Kidney capillary endothelial cell (primary cell): ENCODE measurements around the gene CCDC142.

Source experiments
- DNase-seq: peaks from one replicate; pipeline ENCODE4 v3.0.0-alpha.2; 2018; ENCODE audit warnings: low spot score

The CCDC142 gene

DNA sequence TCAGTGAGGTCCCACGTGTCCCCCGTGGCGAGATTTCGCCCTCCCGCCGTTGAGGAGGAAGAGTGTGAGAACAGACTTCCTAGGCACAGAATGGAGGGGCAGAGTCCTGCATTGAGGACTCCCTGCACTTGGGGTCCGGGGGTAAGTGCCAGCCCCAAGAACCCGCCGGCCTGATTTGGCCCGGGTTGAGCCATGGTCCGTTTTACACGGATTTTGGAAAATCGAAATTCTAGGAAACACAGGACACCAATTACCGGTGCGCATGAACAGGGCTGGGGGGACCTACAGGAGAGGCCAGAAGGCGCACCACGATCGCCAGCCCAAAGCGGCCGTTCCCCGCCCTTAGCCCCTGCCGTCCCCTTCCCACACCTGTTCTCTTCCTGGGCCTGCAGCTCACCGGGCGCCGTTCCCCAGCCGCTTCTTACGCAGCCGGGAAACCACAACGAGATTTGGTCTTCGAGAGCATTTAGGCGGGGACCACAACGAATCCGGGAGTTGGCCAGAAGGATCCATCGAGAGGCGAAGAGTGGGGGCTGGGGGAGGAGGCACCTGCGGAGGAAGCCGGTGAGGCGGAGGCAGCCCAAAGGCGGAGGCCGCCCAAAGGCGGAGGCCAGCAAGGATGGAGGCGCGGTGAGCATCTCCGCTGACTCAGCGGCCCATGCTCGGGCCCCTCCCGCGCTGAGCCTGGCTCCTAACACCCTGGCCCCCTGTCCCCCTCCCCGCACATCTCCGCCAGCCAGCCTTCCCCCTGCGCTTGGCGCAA, 31.0 kb upstream of the CCDC142 start:
- DNase-seq, result no peak

DNA sequence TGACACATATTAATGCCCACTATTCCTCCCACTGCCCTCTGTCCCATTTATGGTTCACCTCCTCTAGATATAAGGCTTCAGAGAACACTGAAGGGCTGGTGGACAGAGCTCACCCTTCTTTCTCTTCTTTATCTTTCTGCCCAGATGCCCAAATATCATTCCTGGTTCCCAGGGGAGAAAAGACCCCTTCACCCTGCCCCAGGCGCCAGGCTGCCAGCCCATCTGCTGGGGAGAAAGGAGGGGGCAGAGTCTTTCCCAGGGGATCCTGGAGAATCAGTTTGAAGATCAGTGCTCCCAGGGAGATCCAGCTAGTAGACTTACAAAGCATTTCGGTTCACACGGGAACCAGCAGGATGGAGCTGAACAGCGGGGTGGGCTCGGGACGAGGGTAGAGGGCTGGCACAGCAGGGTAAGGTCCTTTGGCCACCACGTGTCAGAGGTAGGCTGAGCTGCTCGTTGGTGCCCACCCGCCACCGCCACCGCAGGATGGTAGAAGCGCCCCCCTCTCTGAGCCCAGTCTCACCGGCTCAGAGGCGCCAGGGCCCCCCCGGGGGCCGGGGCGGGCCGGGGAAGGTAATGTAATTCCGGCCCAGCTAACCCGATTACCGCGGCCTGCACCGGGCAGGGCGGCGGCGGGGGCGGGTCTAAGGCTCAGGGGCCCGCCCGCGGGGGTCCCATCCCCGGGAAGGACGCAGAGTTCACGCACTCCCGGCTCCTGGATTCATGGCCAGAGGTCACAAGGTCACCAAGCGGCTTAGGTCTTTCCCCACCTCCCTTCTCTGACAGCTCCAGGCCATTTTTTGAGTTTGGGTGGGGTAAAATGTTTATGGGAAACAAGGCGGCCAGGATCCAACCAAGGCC, 30.2 kb upstream of the CCDC142 start:
- no peak for DNase-seq

DNA sequence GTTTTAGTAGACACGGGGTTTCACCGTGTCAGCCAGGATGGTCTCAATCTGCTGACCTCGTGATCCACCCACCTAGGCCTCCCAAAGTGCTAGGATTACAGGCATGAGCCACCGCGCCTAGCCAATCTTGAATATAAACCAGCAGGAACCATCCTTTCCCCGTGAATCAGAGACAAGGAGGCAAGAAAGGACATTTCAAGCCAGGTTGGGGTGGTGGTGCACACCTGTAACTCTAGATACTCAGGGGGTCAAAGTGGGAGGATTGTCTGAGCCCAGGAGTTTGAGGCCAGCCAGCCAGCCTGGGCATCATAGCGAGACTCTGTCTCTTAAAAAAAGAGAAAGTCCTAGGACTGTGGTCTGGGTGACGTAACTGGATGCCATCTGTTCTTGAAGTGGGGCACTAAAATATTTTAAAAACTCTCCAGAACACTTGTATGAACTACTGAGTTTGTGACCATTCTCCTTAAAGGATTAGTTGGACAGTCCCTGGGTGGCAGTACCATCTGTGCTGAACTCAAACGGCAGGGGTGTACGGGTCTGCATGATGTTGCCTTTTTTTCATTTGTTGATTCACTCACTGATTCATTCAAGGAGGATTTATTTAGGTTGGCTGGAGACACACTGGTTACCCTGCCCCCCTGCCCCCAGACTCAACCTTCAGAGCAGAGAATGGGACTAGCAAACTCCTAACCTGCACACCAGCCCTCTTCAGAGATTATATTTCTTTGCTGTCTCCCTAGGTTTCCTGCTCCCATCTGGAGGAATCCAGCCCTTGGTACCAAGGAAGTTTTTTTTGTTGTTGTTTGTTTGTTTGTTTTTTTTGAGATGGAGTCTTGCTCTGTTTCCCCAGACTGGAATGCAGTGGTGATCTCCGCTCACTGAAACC, 28.5 kb upstream of the CCDC142 start:
- no peak for DNase-seq

DNA sequence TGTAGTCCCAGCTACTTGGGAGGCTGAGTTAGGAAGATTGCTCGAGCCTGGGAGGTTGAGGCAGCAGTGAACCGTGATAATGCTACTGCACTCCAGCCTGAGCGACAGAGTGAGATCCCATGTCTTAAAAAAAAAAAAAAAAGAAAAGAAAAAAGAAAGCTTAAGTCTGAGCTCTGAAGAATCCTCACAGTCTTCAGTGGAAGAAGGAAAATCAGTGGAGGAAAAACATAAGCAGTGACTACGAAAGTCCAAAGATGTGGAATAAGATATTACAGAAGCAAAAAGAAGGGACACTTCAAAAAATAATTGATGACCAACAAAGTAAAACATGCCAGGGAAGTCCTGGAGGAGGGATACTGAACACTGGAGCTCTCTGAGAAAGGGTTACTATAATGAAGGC, 27.5 kb upstream of the CCDC142 start:
- no peak for DNase-seq

DNA sequence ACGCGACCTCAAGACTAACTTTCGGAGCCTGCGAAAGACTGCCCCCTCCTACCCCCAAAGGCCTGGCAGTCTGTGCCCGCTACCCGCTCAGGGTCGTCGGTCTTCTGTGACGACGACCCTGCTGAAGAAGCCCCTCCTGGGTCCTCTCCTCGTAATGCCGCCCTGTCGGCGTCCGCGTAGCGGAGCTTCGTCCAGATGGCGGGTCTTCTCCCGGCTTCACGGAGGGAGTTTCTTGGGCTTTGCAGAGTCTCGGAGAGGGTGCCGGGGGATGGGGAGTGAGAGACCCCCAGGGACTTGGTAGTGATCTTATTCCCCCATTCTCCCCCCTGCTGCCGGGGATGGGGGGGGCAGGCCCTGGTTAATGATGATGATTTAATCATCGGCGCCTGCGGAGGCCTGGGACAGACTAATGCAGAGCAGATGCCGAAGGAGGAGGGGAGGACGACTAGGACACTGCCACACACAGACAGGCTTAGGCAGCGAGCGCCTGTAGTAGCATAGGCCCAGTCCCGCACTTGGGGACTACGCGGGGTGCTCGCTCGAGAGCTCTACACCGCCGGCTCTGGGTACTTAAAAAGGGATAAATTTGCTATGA, 25.2 kb upstream of the CCDC142 start:
- DNase-seq, result no peak

GRCh38 chr2:74507145-74507925, 24.5 kb upstream of the CCDC142 start, which contains the start of gene PCGF1:
Gene PCGF1 (minus strand): TSS chr2:74507695. CDS start chr2:74507668, 27 bp downstream.
- peak; percentile 95 for DNase-seq

- DNase-seq, result no peak
These were observed 22.8 kb upstream of the CCDC142 start for GRCh38 chr2:74505448-74506246.

DNA sequence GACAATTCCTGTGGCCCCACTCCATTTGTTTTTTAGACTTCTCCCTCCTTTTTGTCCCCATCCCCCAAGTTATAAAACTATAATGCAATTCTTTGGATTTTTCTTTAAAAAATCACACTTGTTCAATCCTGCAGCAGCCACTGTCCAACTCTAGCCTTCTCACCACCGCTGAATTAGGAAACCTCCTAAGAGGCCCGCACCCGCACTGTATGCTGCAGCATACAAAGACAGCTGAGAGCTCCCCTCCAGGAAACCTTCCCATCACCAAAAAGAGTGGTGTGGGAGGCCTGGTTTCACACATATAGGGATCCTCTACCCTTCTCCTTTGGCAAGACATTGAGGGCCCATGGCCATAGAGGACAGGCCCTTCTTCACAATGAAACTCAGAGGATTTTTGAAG, 21.8 kb upstream of the CCDC142 start:
- no peak for DNase-seq

DNA sequence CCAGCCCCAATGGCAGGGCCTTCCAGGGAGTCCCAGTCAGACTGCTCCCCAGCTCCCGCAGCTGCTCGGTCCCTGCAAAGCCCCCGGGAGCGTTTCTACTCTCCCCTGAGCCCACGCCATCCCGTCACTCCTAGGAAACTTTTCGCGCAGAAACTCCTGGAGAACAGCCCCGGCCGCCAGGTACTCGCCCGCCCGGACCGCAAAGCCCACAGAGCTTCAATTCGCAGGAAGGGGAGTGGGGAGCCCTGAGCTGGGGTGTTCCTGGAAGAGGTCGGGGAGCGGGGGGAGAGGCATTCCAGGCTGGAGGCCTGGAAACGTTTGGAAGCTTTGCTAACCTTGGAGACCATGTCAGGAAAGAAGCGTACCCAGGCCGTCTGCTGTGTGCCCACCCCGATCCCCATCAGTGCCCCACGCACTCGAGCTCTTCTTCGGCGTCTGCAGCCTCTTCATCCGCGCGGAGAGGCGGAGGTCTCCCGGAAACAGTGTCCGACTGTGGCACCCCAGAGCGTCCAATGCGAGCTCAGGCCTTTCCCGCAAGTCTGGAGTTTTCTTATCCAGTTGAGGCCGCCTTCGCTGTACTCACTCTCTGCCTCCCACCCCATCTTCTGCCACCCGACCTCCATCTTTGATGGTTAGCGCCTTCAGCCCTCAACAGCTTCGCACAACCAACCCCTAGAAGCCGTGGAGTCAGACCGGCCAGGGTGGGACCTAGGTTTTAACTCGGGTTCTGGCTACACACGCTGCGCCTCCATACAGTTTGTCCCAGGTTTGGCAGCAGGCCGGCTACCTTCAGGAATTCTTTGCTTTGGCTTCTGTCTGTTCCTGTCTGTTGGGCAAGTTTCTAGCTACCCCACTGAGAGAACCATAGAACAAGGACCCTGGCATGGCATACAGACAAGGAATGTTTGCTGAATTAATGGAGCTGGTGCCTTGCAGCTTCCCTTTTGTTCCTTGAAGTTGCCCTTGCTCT, 21.0 kb upstream of the CCDC142 start:
- DNase-seq, result no peak

GRCh38 chr2:74502720-74503505, 20.1 kb upstream of the CCDC142 start:
- DNase-seq, result peak; percentile 88

GRCh38 chr2:74502147-74502719, 19.4 kb upstream of the CCDC142 start:
- no peak for DNase-seq

GRCh38 chr2:74501335-74502071, 18.7 kb upstream of the CCDC142 start:
- no peak for DNase-seq

DNA sequence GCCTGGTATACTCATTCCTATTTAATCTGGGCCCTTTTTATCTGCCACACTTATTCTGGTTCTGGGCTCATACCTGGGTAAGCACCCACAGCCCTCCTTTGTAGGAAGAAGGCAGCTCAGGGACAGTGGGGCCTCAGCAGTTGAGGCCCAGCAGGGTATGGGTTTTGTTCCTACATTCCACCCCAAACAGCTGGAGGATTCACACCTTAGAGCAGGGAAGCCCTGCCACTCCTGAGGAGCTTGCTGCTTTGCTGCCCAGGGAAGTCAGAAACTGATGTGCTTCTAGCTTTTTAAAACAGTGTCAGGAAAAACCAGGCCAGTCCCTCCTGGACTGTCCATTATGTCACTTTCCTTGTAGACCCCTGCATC, 17.8 kb upstream of the CCDC142 start:
- no peak for DNase-seq

DNA sequence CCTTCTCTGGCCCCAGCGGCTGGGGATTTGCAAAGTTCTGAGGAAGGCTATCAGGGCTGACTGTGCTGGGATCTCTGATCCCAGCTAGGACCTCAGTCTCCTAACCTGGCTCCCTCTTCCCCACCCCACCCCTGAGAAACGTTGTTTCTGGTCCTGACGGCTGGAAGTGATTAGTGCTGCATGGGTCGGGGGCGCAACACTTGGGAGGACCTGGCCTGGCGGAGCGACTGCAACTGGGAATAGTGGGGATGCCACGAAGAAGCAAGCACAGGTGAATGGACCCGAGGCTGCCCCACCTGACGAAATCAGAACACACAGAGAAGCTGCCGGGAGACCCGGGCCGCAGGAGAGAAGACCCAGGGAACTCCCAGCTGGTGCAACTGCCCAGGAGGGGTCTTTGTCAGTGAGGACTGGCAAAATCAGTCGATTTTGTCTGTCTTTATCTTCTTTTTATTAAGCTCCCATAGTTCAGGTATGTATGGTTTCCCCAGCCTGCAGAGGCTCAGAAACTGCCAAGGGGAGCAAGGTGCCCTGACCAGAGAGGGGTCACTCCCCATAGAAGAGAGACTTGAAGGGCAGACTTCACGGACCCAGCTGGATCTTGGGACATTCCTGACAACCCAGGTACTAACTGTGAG, 17.3 kb upstream of the CCDC142 start:
- no peak for DNase-seq

GRCh38 chr2:74499267-74499939, 16.6 kb upstream of the CCDC142 start, which contains the start of gene LBX2:
Gene LBX2 (minus strand): TSS chr2:74499603. CDS start chr2:74499537, 66 bp downstream.
- DNase-seq, result no peak
